IMR-90 (cell line): Measurements from ENCODE around the gene OR6P1. TPM values are rescaled to one million over a fixed set of nuclear protein-coding genes. Genes with fewer than 3 reads are reported as not detected.

ENCODE experiments used
- ATAC-seq: fragments of 200-7000 bp; cut with Tn5 transposase; 2 replicates; pipeline ENCODE4 v1.9.1; 2020; ENCODE audit warnings: low read depth, mild to moderate bottlenecking, moderate library complexity
- BruUV-seq: library from RNA; stranded (reverse); fragments of 400-500 nt; replicated peaks from 2 replicates; lab custom pipeline; 2021; lab: Mats Ljungman, UMichigan
- CTCF ChIA-PET: fragments of 300-600 bp; formaldehyde crosslinking; extraction: SDS; loops from one replicate; lab custom pipeline; 2021; ENCODE audit warnings: antibody characterized with exemption; lab: Yijun Ruan, JAX
- POLR2A ChIA-PET: fragments of 300-600 bp; sonication (Branson Sonifier 250); formaldehyde crosslinking; loops from one replicate; lab custom pipeline; 2022; ENCODE audit warnings: antibody characterized with exemption; ENCODE audit not compliant: unreplicated experiment; lab: Charles Lee
- DNase-seq: peaks from one replicate; pipeline ENCODE4 v3.0.0; 2013
- H2AFZ ChIP-seq: replicated peaks from 2 replicates; pipeline ENCODE3; 2013; ENCODE audit warnings: low read length, mild to moderate bottlenecking; ENCODE audit not compliant: poor library complexity
- H2AK5ac ChIP-seq: 2 replicates; pipeline ENCODE4 v1.6.1; 2013; ENCODE audit warnings: low read depth, low read length, inconsistent platforms
- H2AK9ac ChIP-seq: replicated peaks from 2 replicates; pipeline ENCODE3; 2013; ENCODE audit warnings: mild to moderate bottlenecking, low read depth, low read length, moderate library complexity; ENCODE audit not compliant: poor library complexity
- H2BK120ac ChIP-seq: 2 replicates; pipeline ENCODE4 v1.6.1; 2013; ENCODE audit warnings: low read depth, low read length, inconsistent platforms
- H2BK15ac ChIP-seq: 3 replicates; pipeline ENCODE4 v1.6.1; 2013; ENCODE audit warnings: low read depth, low read length, inconsistent platforms
- H2BK20ac ChIP-seq: 2 replicates; pipeline ENCODE4 v1.6.1; 2013; ENCODE audit warnings: low read depth, mild to moderate bottlenecking, inconsistent platforms, low read length, moderate library complexity
- H2BK5ac ChIP-seq: 2 replicates; pipeline ENCODE4 v1.6.1; 2013; ENCODE audit warnings: mild to moderate bottlenecking, low read depth, low read length, inconsistent platforms; ENCODE audit not compliant: poor library complexity, severe bottlenecking
- H3K14ac ChIP-seq: replicated peaks from 2 replicates; pipeline ENCODE4 v1.6.1; 2013; ENCODE audit warnings: low read depth, low read length, inconsistent platforms
- H3K18ac ChIP-seq: 2 replicates; pipeline ENCODE4 v1.6.1; 2013; ENCODE audit warnings: low read depth, low read length, control low read depth
- H3K23ac ChIP-seq: 2 replicates; pipeline ENCODE4 v1.6.1; 2013; ENCODE audit warnings: low read depth, low read length, inconsistent platforms
- H3K27ac ChIP-seq: 2 replicates; pipeline ENCODE4 v1.5.1; 2013; ENCODE audit warnings: mild to moderate bottlenecking, control low read depth, low read length; ENCODE audit not compliant: insufficient read depth
- H3K27me3 ChIP-seq: 2 replicates; pipeline ENCODE4 v1.6.1; 2013; ENCODE audit warnings: low read length; ENCODE audit not compliant: control insufficient read depth, insufficient read depth
- H3K36me3 ChIP-seq: 2 replicates; pipeline ENCODE4 v1.6.1; 2013; ENCODE audit warnings: low read length, mixed read lengths; ENCODE audit not compliant: control insufficient read depth, insufficient read depth
- H3K4ac ChIP-seq: 2 replicates; pipeline ENCODE4 v1.6.1; 2013; ENCODE audit warnings: low read depth, low read length, inconsistent platforms
- H3K4me1 ChIP-seq: 2 replicates; pipeline ENCODE4 v1.6.1; 2013; ENCODE audit warnings: low read length, mixed read lengths; ENCODE audit not compliant: control insufficient read depth, insufficient read depth
- H3K4me2 ChIP-seq: 2 replicates; pipeline ENCODE4 v1.6.1; 2013; ENCODE audit warnings: low read depth, mild to moderate bottlenecking, control low read depth, low read length, moderate library complexity
- H3K4me3 ChIP-seq: 2 replicates; pipeline ENCODE4 v1.5.1; 2013; ENCODE audit warnings: low read depth, mild to moderate bottlenecking, control low read depth, low read length, moderate library complexity; ENCODE audit not compliant: insufficient read depth
- H3K56ac ChIP-seq: 2 replicates; pipeline ENCODE4 v1.6.1; 2013; ENCODE audit warnings: low read length, inconsistent platforms; ENCODE audit not compliant: insufficient read depth; ENCODE audit errors: extremely low read depth
- H3K79me1 ChIP-seq, 2 experiments: 2 replicates each; pipeline ENCODE4 v1.6.1; 2013; ENCODE audit warnings: low read length in 2 of 2, inconsistent platforms in 1 of 2, low read depth in 1 of 2
- H3K9ac ChIP-seq: 2 replicates; pipeline ENCODE4 v1.6.1; 2013; ENCODE audit warnings: low read depth, low read length, control low read depth
- H3K9me1 ChIP-seq: 2 replicates; pipeline ENCODE4 v1.6.1; 2013; ENCODE audit warnings: low read length, inconsistent platforms; ENCODE audit not compliant: insufficient read depth
- H3K9me3 ChIP-seq: 2 replicates; pipeline ENCODE4 v1.6.1; 2013; ENCODE audit warnings: low read length; ENCODE audit not compliant: control insufficient read depth, insufficient read depth
- H4K20me1 ChIP-seq: 2 replicates; pipeline ENCODE4 v1.6.1; 2013; ENCODE audit warnings: low read length, inconsistent platforms; ENCODE audit not compliant: insufficient read depth
- H4K5ac ChIP-seq: 2 replicates; pipeline ENCODE4 v1.6.1; 2013; ENCODE audit warnings: mild to moderate bottlenecking, low read depth, low read length, control low read depth
- H4K8ac ChIP-seq, 2 experiments: 2 replicates each; pipeline ENCODE4 v1.6.1; 2013; ENCODE audit warnings: low read depth in 2 of 2, low read length in 2 of 2, control low read depth in 1 of 2, inconsistent platforms in 1 of 2
- H4K91ac ChIP-seq: 2 replicates; pipeline ENCODE4 v1.6.1; 2013; ENCODE audit warnings: low read depth, low read length, inconsistent platforms; ENCODE audit not compliant: insufficient read depth
- BHLHE40 ChIP-seq: fragments of 150-350 bp; IDR thresholded peaks from 2 replicates; pipeline ENCODE4 v1.6.1; 2016; ENCODE audit warnings: mild to moderate bottlenecking, low read depth, low read length
- CHD1 ChIP-seq: IDR thresholded peaks from 2 replicates; pipeline ENCODE4 v1.6.1; 2012; ENCODE audit warnings: low read depth, low read length, improper control_type of control experiment
- ELK1 ChIP-seq: fragments of 150-350 bp; IDR thresholded peaks from 2 replicates; pipeline ENCODE4 v1.6.1; 2016; ENCODE audit warnings: low read depth, mild to moderate bottlenecking, low read length, moderate library complexity, borderline replicate concordance
- FOS ChIP-seq: fragments of 150-350 bp; IDR thresholded peaks from 2 replicates; pipeline ENCODE4 v1.6.1; 2016; ENCODE audit warnings: low read depth, low read length
- MAFK ChIP-seq: IDR thresholded peaks from 2 replicates; pipeline ENCODE4 v1.6.1; 2012; ENCODE audit warnings: low read depth, low read length, improper control_type of control experiment
- MXI1 ChIP-seq: IDR thresholded peaks from 2 replicates; pipeline ENCODE4 v1.6.1; 2012; ENCODE audit warnings: low read depth, mild to moderate bottlenecking, low read length, moderate library complexity, borderline replicate concordance
- NFE2L2 ChIP-seq: fragments of 150-350 bp; IDR thresholded peaks from 2 replicates; pipeline ENCODE4 v1.6.1; 2016; ENCODE audit warnings: low read depth, mild to moderate bottlenecking, low read length
- POLR2A ChIP-seq: IDR thresholded peaks from 2 replicates; pipeline ENCODE4 v1.6.1; 2012; ENCODE audit warnings: mild to moderate bottlenecking, low read depth, low read length
- RAD21 ChIP-seq: IDR thresholded peaks from 2 replicates; pipeline ENCODE4 v1.6.1; 2012; ENCODE audit warnings: low read length, improper control_type of control experiment
- RCOR1 ChIP-seq: IDR thresholded peaks from 2 replicates; pipeline ENCODE4 v1.6.1; 2012; ENCODE audit warnings: mild to moderate bottlenecking, low read length, improper control_type of control experiment; ENCODE audit not compliant: insufficient replicate concordance
- RFX5 ChIP-seq: IDR thresholded peaks from 2 replicates; pipeline ENCODE4 v1.8.0; 2012; ENCODE audit warnings: low read depth, mild to moderate bottlenecking, low read length, moderate library complexity
- USF2 ChIP-seq: fragments of 150-350 bp; IDR thresholded peaks from 2 replicates; pipeline ENCODE4 v1.6.1; 2017; ENCODE audit warnings: mild to moderate bottlenecking, antibody characterized with exemption, low read length, low read depth
- WGBS, 2 experiments: methylation state at CpG; one replicate each; pipeline versions ENCODE4 v1.1.5 to v1.1.7; 2013; ENCODE audit warnings: missing lambda C conversion rate in 2 of 2; ENCODE audit not compliant: insufficient read length in 1 of 2; ENCODE audit errors: extremely low coverage in 2 of 2; 5-methylcytosine and 5-hydroxymethylcytosine counted together
- dilution Hi-C: fragments of 300-500 bp; cut with HindIII; formaldehyde crosslinking; loops from one replicate; pipeline ENCODE4 v1.14.3; 2018; ENCODE audit warnings: low sequenced_read_pairs; ENCODE audit not compliant: unreplicated experiment
- in situ Hi-C: fragments of 300-500 bp; cut with MboI; formaldehyde crosslinking; loops from 3 replicates; pipeline ENCODE4 v1.14.3; 2019; ENCODE audit warnings: low sequenced_read_pairs, inconsistent platforms, mixed read lengths
- intact Hi-C: fragments of 100-400 bp; cut with micrococcal nuclease; formaldehyde crosslinking; loops from 2 replicates; pipeline ENCODE4 v1.10.0; 2022
- polyA plus RNA-seq, 3 experiments: library from polyadenylated mRNA; depleted of rRNA; stranded (reverse); fragments of >200 nt; gene quantifications; 2 replicates each; pipeline ENCODE4 v1.2.3, GENCODE V29; 2012; ENCODE audit warnings: low replicate concordance in 1 of 3
- total RNA-seq: library from RNA; depleted of rRNA; stranded (reverse); fragments of >200 nt; gene quantifications from 2 replicates; pipeline ENCODE4 v1.2.3, GENCODE V29; 2012

The OR6P1 gene
- total and polyA plus RNA-seq, 2 of the 4 experiments (the other 2 are of a cell fraction), result not detected

- intact Hi-C loops, result loop anchor here (10.0 kb wide), 2 partner anchors 554 to 556 kb away; partner anchors contain the start of gene AIM2
Observed at GRCh38 chr1:158520955-158521665, 49.3 kb downstream of the OR6P1 start.

More at GRCh38 chr1:158520955-158521665, 49.3 kb downstream of the OR6P1 start:
- DNase-seq (no peak), ATAC-seq (no peak)
- H3K4me3 ChIP-seq, result no peak overlapping the region
- H3K4ac ChIP-seq, result no peak overlapping the region
- no peaks in the 10 kb centered on the region for H3K79me1 ChIP-seq
- H3K4me2 ChIP-seq, result no peak overlapping the region
- H3K4me1 ChIP-seq, result no peaks in the 10 kb centered on the region
- H3K9ac ChIP-seq, result no peak overlapping the region
- H3K9me3 ChIP-seq, result no peaks in the 10 kb centered on the region
- no TSS peak for BruUV-seq
- H2BK120ac ChIP-seq, result no peak overlapping the region
- no peak overlapping the region for H4K8ac ChIP-seq
- no peak overlapping the region for H3K14ac ChIP-seq
- no peak overlapping the region for H2AK5ac ChIP-seq
- no CpG with 5 or more reads among the region's 3 CpGs for WGBS, 2 experiments
- no peaks in the 10 kb centered on the region for H3K9me1 ChIP-seq
- H2BK20ac ChIP-seq, result no peak overlapping the region
- dilution Hi-C loops, result no loop called here
- no peak overlapping the region for H2AFZ ChIP-seq
- no peak overlapping the region for H3K18ac ChIP-seq
- H4K91ac ChIP-seq, result no peak overlapping the region
- no peak overlapping the region for H3K27ac ChIP-seq
- in situ Hi-C loops, result no loop called here
- POLR2A ChIA-PET, result no interaction called here
- H3K23ac ChIP-seq, result no peak overlapping the region
- H2BK15ac ChIP-seq, result no peak overlapping the region
- CTCF ChIA-PET, result interaction anchor here (1.1 kb wide), 1 partner anchor 25 kb away, joined by 3 read pairs; no protein-coding TSS in a partner anchor
- H4K20me1 ChIP-seq, result no peaks in the 10 kb centered on the region
- H3K36me3 ChIP-seq, result no peaks in the 10 kb centered on the region
- no peak overlapping the region for H2BK5ac ChIP-seq
- H2AK9ac ChIP-seq, result no peak overlapping the region
- H3K56ac ChIP-seq, result no peak overlapping the region
- H3K27me3 ChIP-seq, result no peaks in the 10 kb centered on the region
- H4K5ac ChIP-seq, result no peak overlapping the region
- TF ChIP-seq FOS (no peak), RCOR1 (no peak), MAFK (no peak), RAD21 (no peak), CHD1 (no peak), NFE2L2 (no peak), MXI1 (no peak), ELK1 (no peak), BHLHE40 (no peak), USF2 (no peak), RFX5 (no peak), POLR2A (no peak)
